Effector CD4-positive, alpha-beta T cell (primary cell): ENCODE results near the gene TCERG1L.

Source experiments
- DNase-seq: peaks from one replicate; pipeline ENCODE4 v3.0.0-alpha.2; 2020

The TCERG1L gene

GRCh38 chr10:131050162-131050766, 261.3 kb downstream of the TCERG1L start:
- DNase-seq, result no peak

GRCh38 chr10:131049016-131049415, 262.5 kb downstream of the TCERG1L start:
- no peak for DNase-seq

- no peak for DNase-seq
Measured at GRCh38 chr10:131048606-131049005, 262.9 kb downstream of the TCERG1L start.

- DNase-seq, result no peak
Measured at GRCh38 chr10:131047501-131047900, 264.0 kb downstream of the TCERG1L start.

GRCh38 chr10:131046194-131046593, 265.3 kb downstream of the TCERG1L start:
- no peak for DNase-seq

- no peak for DNase-seq
Measured at GRCh38 chr10:131044379-131045111, 267.0 kb downstream of the TCERG1L start.

- DNase-seq, result no peak
Measured at GRCh38 chr10:131043039-131043691, 268.4 kb downstream of the TCERG1L start.
